GM12878 (cell line): ENCODE measurements around the gene CTXND1.

Source experiments
- BRCA1 ChIP-seq: IDR thresholded peaks from 2 replicates; pipeline ENCODE4 v1.6.1; 2011; ENCODE audit warnings: low read depth, low read length, improper control_type of control experiment
- CREB1 ChIP-seq: IDR thresholded peaks from 2 replicates; pipeline ENCODE4 v1.6.1; 2012; ENCODE audit warnings: low read depth, mild to moderate bottlenecking, inconsistent platforms
- CTCF ChIP-seq, 3 experiments: IDR thresholded peaks in 2 of 3; conservative IDR thresholded peaks in 1 of 3; 2 replicates each; pipeline ENCODE4 v1.5.1; 2011; ENCODE audit warnings: low read depth in 3 of 3, low read length in 3 of 3, mild to moderate bottlenecking in 3 of 3, control low read depth in 2 of 3, moderate library complexity in 2 of 3, inconsistent platforms in 1 of 3, mixed read lengths in 1 of 3; ENCODE audit not compliant: control insufficient read depth in 2 of 3, insufficient read depth in 1 of 3; ENCODE audit errors: extremely low read depth in 1 of 3
- EGR1 ChIP-seq, 2 experiments: IDR thresholded peaks; 1 replicate in 1 of 2; 2 replicates in 1 of 2; pipeline ENCODE4 v1.6.1; 2011 to 2012; ENCODE audit warnings: low read depth in 2 of 2, low read length in 2 of 2, borderline replicate concordance in 1 of 2, mild to moderate bottlenecking in 1 of 2, moderate library complexity in 1 of 2
- EP300 ChIP-seq, 2 experiments: fragments of 150-350 bp in 1 of 2; IDR thresholded peaks; 2 replicates each; pipeline ENCODE4 v1.6.1; 2011 to 2012; ENCODE audit warnings: low read depth in 2 of 2, low read length in 2 of 2, borderline replicate concordance in 1 of 2, improper control_type of control experiment in 1 of 2, inconsistent platforms in 1 of 2; ENCODE audit not compliant: control insufficient read depth in 1 of 2
- GABPA ChIP-seq: IDR thresholded peaks from 2 replicates; pipeline ENCODE4 v1.6.1; 2014; ENCODE audit warnings: antibody characterized with exemption, low read depth, mild to moderate bottlenecking, inconsistent platforms
- GATAD2B ChIP-seq: fragments of 450-650 bp; conservative IDR thresholded peaks from 2 replicates; pipeline ENCODE4 v1.6.1; 2017; ENCODE audit warnings: low read depth, mild to moderate bottlenecking, moderate library complexity
- NBN ChIP-seq: fragments of 450-650 bp; IDR thresholded peaks from 2 replicates; pipeline ENCODE4 v1.6.1; 2016
- NR2C2 ChIP-seq: IDR thresholded peaks from 2 replicates; pipeline ENCODE4 v1.6.1; 2011; ENCODE audit warnings: borderline replicate concordance, low read depth; ENCODE audit not compliant: control insufficient read depth, insufficient read length
- POLR2A ChIP-seq: IDR thresholded peaks from 2 replicates; pipeline ENCODE4 v1.6.1; 2011; ENCODE audit warnings: low read depth, mild to moderate bottlenecking, low read length
- POLR2AphosphoS5 ChIP-seq: IDR thresholded peaks from 2 replicates; pipeline ENCODE4 v1.6.1; 2011; ENCODE audit warnings: mild to moderate bottlenecking, low read length, inconsistent platforms
- RAD51 ChIP-seq: fragments of 450-650 bp; IDR thresholded peaks from 2 replicates; pipeline ENCODE4 v1.6.1; 2016; ENCODE audit warnings: moderate library complexity, mild to moderate bottlenecking, inconsistent platforms
- ZNF274 ChIP-seq: IDR thresholded peaks from one replicate; pipeline ENCODE4 v1.8.0; 2011; ENCODE audit not compliant: insufficient read length, insufficient read depth

GRCh38 chr15:80266113-80266512 is 14.1 kb upstream of the CTXND1 start:
- TF ChIP-seq EGR1 (IDR thresholded peaks at IDR 0.05; ENCODE audit: borderline replicate concordance in 1 of 2, low read depth in 2 of 2, low read length in 2 of 2) (no peak), POLR2AphosphoS5 (no peak), EP300 (IDR thresholded peaks at IDR 0.05; ENCODE audit: borderline replicate concordance in 1 of 2, control insufficient read depth in 1 of 2, low read depth in 2 of 2, low read length in 2 of 2) (no peak), CTCF (IDR thresholded peaks at IDR 0.05 in 2 of 3, conservative IDR thresholded peaks at IDR 0.05 in 1 of 3; ENCODE audit: control insufficient read depth in 2 of 3, extremely low read depth in 1 of 3, insufficient read depth in 1 of 3, low read depth in 3 of 3, low read length in 3 of 3) (no peak), RAD51 (no peak), CREB1 (no peak), GABPA (no peak), POLR2A (no peak), BRCA1 (no peak), GATAD2B (no peak), NBN (no peak), ZNF274 (no peak), NR2C2 (no peak)
